HG02588 (cell line): ENCODE data around the gene DNAJA3.

Experiments used
- ATAC-seq: cut with Tn5 transposase; IDR thresholded peaks from one replicate; pipeline ENCODE4 v1.9.1; 2021; ENCODE audit warnings: mild to moderate bottlenecking, moderate library complexity; ENCODE audit not compliant: unreplicated experiment

The DNAJA3 gene

GRCh38 chr16:4468972-4469371, 43.3 kb downstream of the DNAJA3 start:
- no peak for ATAC-seq

GRCh38 chr16:4471869-4472268, 46.2 kb downstream of the DNAJA3 start:
- no peak for ATAC-seq

- ATAC-seq, result no peak
Measured at GRCh38 chr16:4472880-4473279, 47.2 kb downstream of the DNAJA3 start.

- ATAC-seq, result no peak
Measured at GRCh38 chr16:4474192-4474961, 48.7 kb downstream of the DNAJA3 start, which contains the start of gene NMRAL1. TSS of gene NMRAL1 (minus strand) at chr16:4474625. CDS start at chr16:4474132, 493 bp downstream.

GRCh38 chr16:4475880-4476788, 50.5 kb downstream of the DNAJA3 start, which contains the start of gene HMOX2:
TSS of gene HMOX2 (plus strand) at chr16:4476398. CDS start at chr16:4505525, 29,127 bp downstream.
- ATAC-seq, result peak; percentile 87

GRCh38 chr16:4477966-4478365, 52.3 kb downstream of the DNAJA3 start:
- no peak for ATAC-seq

- ATAC-seq, result no peak
Measured at GRCh38 chr16:4481526-4481925, 55.9 kb downstream of the DNAJA3 start.

GRCh38 chr16:4481963-4482362, 56.3 kb downstream of the DNAJA3 start:
- no peak for ATAC-seq

- no peak for ATAC-seq
Measured at GRCh38 chr16:4486126-4486893, 60.6 kb downstream of the DNAJA3 start.

- ATAC-seq, result no peak
Measured at GRCh38 chr16:4487955-4488498, 62.4 kb downstream of the DNAJA3 start.

- no peak for ATAC-seq
Measured at GRCh38 chr16:4488499-4488967, 62.9 kb downstream of the DNAJA3 start.

- no peak for ATAC-seq
Measured at GRCh38 chr16:4489030-4489429, 63.4 kb downstream of the DNAJA3 start.

GRCh38 chr16:4491898-4492297, 66.2 kb downstream of the DNAJA3 start:
- no peak for ATAC-seq

GRCh38 chr16:4494746-4495490, 69.2 kb downstream of the DNAJA3 start:
- no peak for ATAC-seq

GRCh38 chr16:4495766-4496165, 70.1 kb downstream of the DNAJA3 start:
- ATAC-seq, result no peak

- no peak for ATAC-seq
Measured at GRCh38 chr16:4496305-4496704, 70.6 kb downstream of the DNAJA3 start.

GRCh38 chr16:4498546-4499195, 73.0 kb downstream of the DNAJA3 start:
- ATAC-seq, result no peak

GRCh38 chr16:4499196-4499555, 73.5 kb downstream of the DNAJA3 start:
- ATAC-seq, result no peak

GRCh38 chr16:4500272-4500671, 74.6 kb downstream of the DNAJA3 start:
- ATAC-seq, result no peak
